Measurements from ENCODE around the gene CCDC14. TPM values are rescaled to one million over a fixed set of nuclear protein-coding genes. Genes with fewer than 3 reads are reported as not detected.
A peak's percentile ranks its signal among the peaks of the same experiment; 100 is the strongest.
"Not testable (repeated sequence)": the region's sequence is repeated elsewhere in the genome, so short reads cannot be mapped to it uniquely, and the experiment has no call there.

CCDC14 gene
- total and polyA plus RNA-seq, 3 experiments from 2014 or later, result 9.5 to 36.0 (median 31.6) TPM

DNA sequence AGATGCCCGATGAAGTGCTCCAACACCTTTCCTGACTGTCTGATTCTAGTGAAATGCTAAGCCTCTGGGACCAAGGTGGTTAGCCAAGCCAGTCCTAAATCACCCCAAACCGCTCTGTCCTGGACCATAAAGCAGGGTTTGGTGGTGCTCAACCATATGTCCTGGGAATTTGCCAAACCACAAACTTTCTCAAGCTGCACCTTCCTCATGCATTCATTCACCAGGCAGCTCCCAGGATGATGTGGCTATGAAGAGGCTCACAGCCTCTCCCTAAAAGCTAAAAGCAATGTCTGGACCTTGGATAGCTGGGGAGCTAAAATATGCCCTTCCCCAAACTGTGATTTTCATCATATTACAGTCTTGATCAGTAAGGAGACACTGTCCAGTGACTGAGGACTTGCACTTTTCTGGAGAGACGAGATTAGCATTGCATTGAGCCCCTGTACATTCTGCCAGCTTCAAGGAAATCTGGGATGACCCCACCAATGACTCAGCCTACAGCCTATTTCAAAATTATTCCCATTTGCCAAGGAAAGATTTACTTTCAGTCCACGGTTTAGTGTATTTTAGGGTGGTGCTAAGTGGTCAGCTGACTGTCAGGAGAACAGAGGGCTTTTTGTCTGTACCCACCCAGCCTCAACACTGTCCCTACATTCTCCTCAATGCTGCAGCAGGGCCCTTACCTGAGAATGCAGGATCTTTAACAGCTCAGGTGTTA lies 15.3 kb upstream of the CCDC14 start:
- H3K4me3 ChIP-seq (ENCODE audit: low read length); H3K36me3 ChIP-seq (ENCODE audit: insufficient read depth, low read length); DNase-seq; H3K4me1 ChIP-seq (ENCODE audit: insufficient read depth, low read length); H3K9me3 ChIP-seq (ENCODE audit: low read length); H3K4me3 Mint-ChIP-seq; H3K4me1 Mint-ChIP-seq; H3K36me3 Mint-ChIP-seq; POLR2A ChIA-PET; H3K27ac ChIP-seq (ENCODE audit: low read depth, low read length); H3K27ac Mint-ChIP-seq; H3K9me3 Mint-ChIP-seq; H3K27me3 ChIP-seq (ENCODE audit: insufficient read depth, low read length, poor library complexity, severe bottlenecking): not testable (repeated sequence)
- CTCF ChIA-PET, result interaction anchor here (0.9 kb wide), 1 partner anchor 10 kb away, joined by 3 read pairs; no protein-coding TSS in a partner anchor
- peaks cover 16 to 47% of the 10 kb centered on the region in 2 donors for H3K27me3 Mint-ChIP-seq

DNA sequence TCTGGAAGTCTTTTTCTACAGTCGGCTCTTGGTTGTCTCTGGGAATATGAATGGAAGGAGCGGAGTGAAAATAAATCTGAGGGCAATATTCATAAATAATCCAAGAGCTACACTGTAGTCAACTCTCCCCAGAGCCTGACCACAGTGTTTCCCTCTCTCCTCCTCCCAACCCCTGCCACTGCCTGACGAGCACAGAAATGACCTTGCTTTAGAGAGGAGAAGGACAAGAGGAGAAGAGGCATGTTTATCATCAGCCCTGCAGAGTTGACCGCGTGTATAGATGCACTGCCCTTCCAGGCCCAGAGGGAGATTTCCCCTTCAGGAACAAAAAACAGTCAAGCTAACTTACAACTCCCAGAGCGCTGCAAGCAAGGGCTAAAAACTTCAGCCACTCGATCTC lies 14.0 kb upstream of the CCDC14 start:
- H3K4me3 ChIP-seq (ENCODE audit: low read length); H3K9me3 Mint-ChIP-seq; H3K36me3 Mint-ChIP-seq; H3K9me3 ChIP-seq (ENCODE audit: low read length); H3K27me3 ChIP-seq (ENCODE audit: insufficient read depth, low read length, poor library complexity, severe bottlenecking); H3K4me1 ChIP-seq (ENCODE audit: insufficient read depth, low read length); POLR2A ChIA-PET; H3K27ac ChIP-seq (ENCODE audit: low read depth, low read length); H3K4me3 Mint-ChIP-seq; H3K4me1 Mint-ChIP-seq; H3K36me3 ChIP-seq (ENCODE audit: insufficient read depth, low read length); DNase-seq; H3K27ac Mint-ChIP-seq; CTCF ChIA-PET: not testable (repeated sequence)
- H3K27me3 Mint-ChIP-seq, result peaks cover 13 to 46% of the 10 kb centered on the region in 2 donors

DNA sequence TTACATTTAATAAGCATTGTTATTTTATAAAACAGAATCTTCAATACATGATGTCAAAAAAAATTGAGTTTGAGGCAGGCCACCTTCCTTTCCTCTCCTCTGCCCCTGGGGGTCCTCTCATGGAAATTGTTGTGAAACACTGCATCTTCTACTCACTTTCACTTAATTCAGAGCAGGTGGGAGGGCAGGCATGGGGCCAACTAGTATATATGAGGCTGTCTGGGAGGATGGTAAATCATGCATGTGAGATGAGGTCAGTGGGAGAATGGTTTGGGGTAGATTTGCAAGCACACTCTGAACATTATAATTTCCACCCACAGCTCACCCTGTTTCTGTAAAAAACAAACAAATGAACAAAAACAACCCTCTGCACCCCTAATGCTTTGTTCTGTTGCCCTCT lies 10.4 kb upstream of the CCDC14 start:
- H3K27me3 Mint-ChIP-seq, result peaks cover 19 to 61% of the 10 kb centered on the region in 2 donors
- CTCF ChIA-PET, result no interaction called here

DNA sequence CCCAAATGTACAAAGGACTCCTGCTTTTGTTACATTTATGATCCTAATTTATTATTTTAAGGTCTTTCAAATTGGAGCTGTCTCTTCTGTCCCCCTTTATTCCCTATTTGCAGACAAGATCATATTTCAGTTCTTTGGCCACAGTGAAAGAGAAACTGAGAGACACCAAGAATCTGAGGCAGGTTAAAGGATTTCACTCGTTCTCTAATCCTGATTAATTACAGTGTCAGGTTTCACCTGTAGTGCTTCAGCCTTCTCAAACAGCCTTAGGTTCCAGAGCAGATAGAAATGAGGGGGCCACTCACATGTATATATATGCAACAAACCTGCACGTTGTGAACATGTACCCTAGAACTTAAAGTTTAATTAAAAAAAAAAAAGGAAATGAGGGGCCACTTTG lies 6.2 kb upstream of the CCDC14 start:
- H3K36me3 Mint-ChIP-seq; H3K9me3 ChIP-seq (ENCODE audit: low read length); H3K27ac ChIP-seq (ENCODE audit: low read depth, low read length); H3K9me3 Mint-ChIP-seq; H3K4me3 ChIP-seq (ENCODE audit: low read length); H3K4me1 Mint-ChIP-seq; H3K4me3 Mint-ChIP-seq; CTCF ChIA-PET; H3K27ac Mint-ChIP-seq; H3K36me3 ChIP-seq (ENCODE audit: insufficient read depth, low read length); H3K27me3 ChIP-seq (ENCODE audit: insufficient read depth, low read length, poor library complexity, severe bottlenecking); DNase-seq; H3K4me1 ChIP-seq (ENCODE audit: insufficient read depth, low read length); POLR2A ChIA-PET: not testable (repeated sequence)
- peaks cover 22 to 45% of the 10 kb centered on the region in 2 donors for H3K27me3 Mint-ChIP-seq

More for the DNA sequence above, 10.4 kb upstream of the CCDC14 start:
- Histone ChIP-seq H3K27ac (ENCODE audit: low read depth, low read length) (no peak overlapping the region), H3K27me3 (ENCODE audit: insufficient read depth, low read length, poor library complexity, severe bottlenecking) (no peaks in the 10 kb centered on the region), H3K4me1 (ENCODE audit: insufficient read depth, low read length) (no peaks in the 10 kb centered on the region), H3K4me3 (ENCODE audit: low read length) (no peak overlapping the region), H3K9me3 (ENCODE audit: low read length) (no peaks in the 10 kb centered on the region), H3K36me3 (ENCODE audit: insufficient read depth, low read length) (no peaks in the 10 kb centered on the region)
- DNase-seq, result no peak
- H3K36me3 Mint-ChIP-seq, result no peaks in the 10 kb centered on the region
- H3K4me3 Mint-ChIP-seq, result no peak overlapping the region
- peaks cover 0 to 3% (median 0%) of the 10 kb centered on the region in 5 donors for H3K9me3 Mint-ChIP-seq
- H3K4me1 Mint-ChIP-seq, result no peaks in the 10 kb centered on the region
- POLR2A ChIA-PET, result no interaction called here
- H3K27ac Mint-ChIP-seq, result peak overlapping the region in 1 of 8 donors; percentile 24

DNA sequence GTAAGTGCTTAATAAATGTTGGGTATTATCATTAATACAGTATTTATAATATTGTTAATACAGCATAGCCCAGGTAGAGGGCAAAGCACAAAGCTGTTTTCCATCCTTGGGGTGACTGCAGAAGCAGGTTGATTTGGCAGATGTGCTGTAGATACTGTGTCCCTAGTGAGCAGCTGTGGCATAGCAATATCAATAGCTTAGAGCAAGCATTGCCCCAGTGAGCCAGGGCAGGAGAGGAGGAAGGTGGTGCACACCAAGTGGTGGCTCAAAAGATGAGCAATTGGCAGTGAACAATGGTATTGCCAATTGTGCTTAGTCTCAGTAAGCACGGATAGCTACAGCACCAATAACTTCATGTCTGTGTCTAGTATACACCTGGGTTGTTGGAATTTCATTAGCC lies 5.8 kb upstream of the CCDC14 start:
- H3K4me3 Mint-ChIP-seq; H3K9me3 Mint-ChIP-seq; CTCF ChIA-PET; H3K36me3 Mint-ChIP-seq; DNase-seq; H3K27ac Mint-ChIP-seq; H3K4me3 ChIP-seq (ENCODE audit: low read length); H3K4me1 ChIP-seq (ENCODE audit: insufficient read depth, low read length); H3K9me3 ChIP-seq (ENCODE audit: low read length); H3K27me3 ChIP-seq (ENCODE audit: insufficient read depth, low read length, poor library complexity, severe bottlenecking); H3K36me3 ChIP-seq (ENCODE audit: insufficient read depth, low read length); H3K27ac ChIP-seq (ENCODE audit: low read depth, low read length); POLR2A ChIA-PET; H3K4me1 Mint-ChIP-seq: not testable (repeated sequence)
- H3K27me3 Mint-ChIP-seq, result peaks cover 22 to 42% of the 10 kb centered on the region in 2 donors

DNA sequence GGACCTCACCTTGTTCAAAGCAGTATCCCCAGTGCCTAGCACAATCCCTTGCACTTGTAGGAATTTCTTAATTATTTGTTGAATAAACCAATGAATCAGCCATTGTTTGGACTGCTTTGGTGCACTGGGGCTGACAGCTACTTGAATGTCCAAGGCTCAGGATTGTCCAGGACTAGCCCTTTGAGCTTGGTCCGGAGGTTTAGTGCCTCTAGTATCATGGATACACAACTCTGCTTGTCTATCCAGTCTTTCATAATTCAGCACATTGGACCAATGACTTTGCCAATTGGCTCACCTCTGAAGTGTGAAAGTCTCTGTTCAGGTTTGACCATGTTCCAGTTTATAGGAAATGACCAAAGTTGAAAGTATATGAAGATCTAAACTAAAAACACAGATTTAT lies 3.8 kb upstream of the CCDC14 start:
- DNase-seq; H3K4me3 ChIP-seq (ENCODE audit: low read length); H3K27me3 ChIP-seq (ENCODE audit: insufficient read depth, low read length, poor library complexity, severe bottlenecking); H3K27ac ChIP-seq (ENCODE audit: low read depth, low read length); H3K9me3 ChIP-seq (ENCODE audit: low read length); H3K4me1 ChIP-seq (ENCODE audit: insufficient read depth, low read length); CTCF ChIA-PET; H3K9me3 Mint-ChIP-seq; H3K36me3 ChIP-seq (ENCODE audit: insufficient read depth, low read length); H3K27ac Mint-ChIP-seq; POLR2A ChIA-PET: not testable (repeated sequence)
- Mint-ChIP-seq H3K4me3 (peak overlapping the region in 1 of 7 donors; percentile 24), H3K36me3 (peaks cover 0 to 12% (median 0%) of the 10 kb centered on the region in 3 donors), H3K4me1 (peaks cover 10 to 14% (median 14%) of the 10 kb centered on the region in 3 donors), H3K27me3 (peaks cover 21 to 26% of the 10 kb centered on the region in 2 donors)

DNA sequence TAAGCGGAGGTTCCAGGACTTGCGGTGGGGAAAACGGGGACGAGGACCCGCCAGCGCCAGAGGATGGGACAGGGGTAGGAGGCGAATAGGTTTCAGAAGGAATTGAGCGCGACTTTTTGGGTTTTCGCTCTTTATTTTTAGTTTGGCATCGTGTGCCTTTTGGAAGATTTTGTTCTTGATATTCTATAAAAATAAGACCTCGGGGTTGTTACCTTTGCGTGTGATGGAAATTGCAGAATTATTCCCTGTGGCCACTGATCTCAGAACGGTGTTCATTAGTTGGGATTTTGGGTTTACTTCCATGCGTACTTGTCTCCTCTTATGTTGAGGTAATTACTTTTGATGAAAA lies 453 bp upstream of the CCDC14 start:
- H3K27me3 ChIP-seq (ENCODE audit: insufficient read depth, low read length, poor library complexity, severe bottlenecking), result no peaks in the 10 kb centered on the region
- peaks cover 8 to 12% of the 10 kb centered on the region in 2 donors for H3K27me3 Mint-ChIP-seq
- no peaks in the 10 kb centered on the region for H3K9me3 Mint-ChIP-seq
- H3K4me1 Mint-ChIP-seq, result peaks cover 26 to 34% (median 33%) of the 10 kb centered on the region in 3 donors
- DNase-seq, result no peak
- H3K36me3 ChIP-seq (ENCODE audit: insufficient read depth, low read length), result no peaks in the 10 kb centered on the region
- H3K9me3 ChIP-seq (ENCODE audit: low read length), result no peaks in the 10 kb centered on the region
- peak overlapping the region; percentile 95 to 99 (median 97) for H3K4me3 Mint-ChIP-seq
- peaks cover 5% of the 10 kb centered on the region for H3K4me1 ChIP-seq (ENCODE audit: insufficient read depth, low read length)
- peak overlapping the region; percentile 76 for H3K4me3 ChIP-seq (ENCODE audit: low read length)
- POLR2A ChIA-PET, result no interaction called here
- H3K27ac ChIP-seq (ENCODE audit: low read depth, low read length), result peak overlapping the region; percentile 53
- H3K27ac Mint-ChIP-seq, result peak overlapping the region; percentile 71 to 100 (median 94)
- peaks cover 0 to 13% (median 1%) of the 10 kb centered on the region in 3 donors for H3K36me3 Mint-ChIP-seq
- CTCF ChIA-PET, result no interaction called here

DNA sequence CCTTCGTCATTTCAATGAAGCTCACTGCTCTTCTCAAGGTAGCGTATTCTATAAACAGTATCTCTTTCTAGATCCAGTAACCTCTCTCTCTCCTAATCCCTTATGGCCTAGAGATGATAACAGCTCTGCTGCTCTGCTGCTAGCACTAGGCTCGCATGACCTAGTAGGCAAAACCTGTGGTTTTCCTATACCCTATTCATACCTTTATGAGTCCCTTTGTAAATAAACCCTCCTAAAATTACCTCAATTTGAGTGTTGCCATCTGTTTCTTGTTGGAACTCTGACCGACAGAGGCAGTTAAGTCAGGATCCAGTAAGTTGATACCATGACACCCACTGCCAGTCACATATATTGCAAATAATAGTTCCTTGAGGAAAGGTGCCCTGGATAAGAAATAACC lies 7.3 kb downstream of the CCDC14 start:
- Mint-ChIP-seq H3K4me3 (no peak overlapping the region), H3K4me1 (peaks cover 10 to 13% (median 12%) of the 10 kb centered on the region in 3 donors), H3K36me3 (peaks cover 0 to 48% (median 28%) of the 10 kb centered on the region in 3 donors), H3K9me3 (no peaks in the 10 kb centered on the region), H3K27ac (no peak overlapping the region), H3K27me3 (no peaks in the 10 kb centered on the region)
- ChIA-PET CTCF (no interaction called here), POLR2A (no interaction called here)
- H3K4me1 ChIP-seq (ENCODE audit: insufficient read depth, low read length), result no peaks in the 10 kb centered on the region
- no peak for DNase-seq
- H3K36me3 ChIP-seq (ENCODE audit: insufficient read depth, low read length), result no peaks in the 10 kb centered on the region
- no peak overlapping the region for H3K4me3 ChIP-seq (ENCODE audit: low read length)
- H3K27me3 ChIP-seq (ENCODE audit: insufficient read depth, low read length, poor library complexity, severe bottlenecking), result no peaks in the 10 kb centered on the region
- no peaks in the 10 kb centered on the region for H3K9me3 ChIP-seq (ENCODE audit: low read length)
- no peak overlapping the region for H3K27ac ChIP-seq (ENCODE audit: low read depth, low read length)

Data from CD8-positive, alpha-beta memory T cell (primary cell).